ENCODE data around the gene SLC25A13. TPM values are rescaled to one million over a fixed set of nuclear protein-coding genes. Genes with fewer than 3 reads are reported as not detected.

Gene SLC25A13
- total and polyA plus RNA-seq, 2 of the 4 experiments (the other 2 are of a cell fraction), result 7.4 to 11.7 TPM

DNA sequence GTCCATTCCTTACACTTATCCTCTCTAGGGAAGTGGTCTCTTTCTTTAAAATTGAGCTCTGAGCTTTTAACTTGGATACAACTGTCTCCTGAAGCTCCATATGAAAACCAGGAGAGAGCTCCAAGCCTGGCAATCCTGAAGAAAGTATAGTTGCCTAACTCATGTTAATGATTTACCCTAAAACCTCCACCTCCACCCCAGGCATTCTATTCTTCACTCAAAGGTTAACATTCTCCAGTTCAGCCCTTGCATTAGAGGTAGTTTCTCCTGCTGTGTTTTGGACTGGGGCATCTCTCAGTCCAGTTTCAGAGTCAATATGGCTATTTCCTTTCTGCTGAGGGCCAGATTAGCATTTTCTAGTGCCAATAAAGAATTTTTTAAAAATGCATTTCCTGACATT is 195.5 kb downstream of the SLC25A13 start:
- in situ Hi-C loops (cut with MboI; ENCODE audit: low sequenced_read_pairs), result no loop called here
- no peak overlapping the region for H3K56ac ChIP-seq (ENCODE audit: extremely low read depth, insufficient read depth, low read length)
- no peak overlapping the region for H3K18ac ChIP-seq (ENCODE audit: low read depth, low read length)
- no peak overlapping the region for H4K91ac ChIP-seq (ENCODE audit: insufficient read depth, low read depth, low read length)
- H3K4me2 ChIP-seq (ENCODE audit: low read depth, low read length), result no peak overlapping the region
- no peaks in the 10 kb centered on the region for H3K4me1 ChIP-seq (ENCODE audit: control insufficient read depth, insufficient read depth, low read length)
- no peak overlapping the region for H3K27ac ChIP-seq (ENCODE audit: insufficient read depth, low read length)
- POLR2A ChIA-PET (ENCODE audit: unreplicated experiment), result no interaction called here
- H3K4me3 ChIP-seq (ENCODE audit: insufficient read depth, low read depth, low read length), result no peak overlapping the region
- H3K36me3 ChIP-seq (ENCODE audit: control insufficient read depth, insufficient read depth, low read length), result peaks cover 2% of the 10 kb centered on the region; the same call in 1 of the 2 replicates
- no peak overlapping the region for H2AFZ ChIP-seq (replicated peaks; ENCODE audit: low read length, poor library complexity)
- no peak overlapping the region for H2BK120ac ChIP-seq (ENCODE audit: low read depth, low read length)
- H4K5ac ChIP-seq (ENCODE audit: low read depth, low read length), result no peak overlapping the region
- no peaks in the 10 kb centered on the region for H3K9me3 ChIP-seq (ENCODE audit: control insufficient read depth, insufficient read depth, low read length)
- BruUV-seq (replicated peaks), result no TSS peak
- ATAC-seq (ENCODE audit: low read depth), result no peak
- intact Hi-C loops (cut with micrococcal nuclease), result no loop called here
- no peak overlapping the region for H3K4ac ChIP-seq (ENCODE audit: low read depth, low read length)
- H2AK5ac ChIP-seq (ENCODE audit: low read depth, low read length), result no peak overlapping the region
- no peak overlapping the region for H2BK15ac ChIP-seq (ENCODE audit: low read depth, low read length)
- no peak for DNase-seq
- no peak for TF ChIP-seq SMC3 (IDR thresholded peaks at IDR 0.05; ENCODE audit: low read depth, low read length)
- H3K14ac ChIP-seq (replicated peaks; ENCODE audit: low read depth, low read length), result no peak overlapping the region
- H2AK9ac ChIP-seq (replicated peaks; ENCODE audit: low read depth, low read length, poor library complexity), result no peak overlapping the region
- no peaks in the 10 kb centered on the region for H4K20me1 ChIP-seq (ENCODE audit: insufficient read depth, low read length)
- dilution Hi-C loops (cut with HindIII; ENCODE audit: low sequenced_read_pairs, unreplicated experiment), result no loop called here
- no peak overlapping the region for H3K23ac ChIP-seq (ENCODE audit: low read depth, low read length)
- no peaks in the 10 kb centered on the region for H3K79me1 ChIP-seq (ENCODE audit: low read depth in 1 of 2, low read length in 2 of 2)
- H3K27me3 ChIP-seq (ENCODE audit: control insufficient read depth, insufficient read depth, low read length), result no peaks in the 10 kb centered on the region
- no peak overlapping the region for H2BK20ac ChIP-seq (ENCODE audit: low read depth, low read length)
- no peak overlapping the region for H4K8ac ChIP-seq (ENCODE audit: low read depth in 2 of 2, low read length in 2 of 2)
- H3K9ac ChIP-seq (ENCODE audit: low read depth, low read length), result no peak overlapping the region
- peaks cover 3% of the 10 kb centered on the region; the same call in 1 of the 2 replicates for H3K9me1 ChIP-seq (ENCODE audit: insufficient read depth, low read length)
- H2BK5ac ChIP-seq (ENCODE audit: low read depth, low read length, poor library complexity, severe bottlenecking), result no peak overlapping the region
- CTCF ChIA-PET, result no interaction called here

All from IMR-90 (cell line).